GM19452 (cell line): ENCODE results near the gene ERICH4.

Experiments
- ATAC-seq: cut with Tn5 transposase; IDR thresholded peaks from one replicate; pipeline ENCODE4 v1.9.1; 2021; ENCODE audit not compliant: unreplicated experiment

Gene ERICH4

GRCh38 chr19:41413947-41414346, 29.0 kb upstream of the ERICH4 start:
- no peak for ATAC-seq

- no peak for ATAC-seq
Observed at GRCh38 chr19:41414461-41414860, 28.5 kb upstream of the ERICH4 start.

GRCh38 chr19:41415154-41415571, 27.8 kb upstream of the ERICH4 start:
- no peak for ATAC-seq

- ATAC-seq, result no peak
Observed at GRCh38 chr19:41416194-41416674, 26.7 kb upstream of the ERICH4 start.

GRCh38 chr19:41420101-41420880, 22.7 kb upstream of the ERICH4 start:
- no peak for ATAC-seq

- no peak for ATAC-seq
Observed at GRCh38 chr19:41421314-41421713, 21.6 kb upstream of the ERICH4 start.

- ATAC-seq, result no peak
Observed at GRCh38 chr19:41421973-41422372, 21.0 kb upstream of the ERICH4 start.

- no peak for ATAC-seq
Observed at GRCh38 chr19:41422456-41422855, 20.5 kb upstream of the ERICH4 start.

GRCh38 chr19:41422955-41423354, 20.0 kb upstream of the ERICH4 start:
- no peak for ATAC-seq

- no peak for ATAC-seq
Observed at GRCh38 chr19:41424335-41425173, 18.4 kb upstream of the ERICH4 start.

GRCh38 chr19:41425174-41426115, 17.5 kb upstream of the ERICH4 start:
- ATAC-seq, result no peak

- ATAC-seq, result no peak
Observed at GRCh38 chr19:41426116-41426841, 16.7 kb upstream of the ERICH4 start.

- no peak for ATAC-seq
Observed at GRCh38 chr19:41426952-41427646, 15.9 kb upstream of the ERICH4 start, which contains the start of gene B3GNT8. Gene B3GNT8, minus strand, starts transcription at chr19:41427374. Its CDS starts 596 bp downstream, at chr19:41426778.

- ATAC-seq, result no peak
Observed at GRCh38 chr19:41427647-41428480, 15.1 kb upstream of the ERICH4 start.

GRCh38 chr19:41428481-41428859, 14.5 kb upstream of the ERICH4 start:
- no peak for ATAC-seq

GRCh38 chr19:41430922-41431321, 12.0 kb upstream of the ERICH4 start:
- no peak for ATAC-seq

GRCh38 chr19:41431426-41432386, 11.2 kb upstream of the ERICH4 start:
- no peak for ATAC-seq

- no peak for ATAC-seq
Observed at GRCh38 chr19:41433171-41433570, 9.8 kb upstream of the ERICH4 start.
